Measurements from ENCODE around the gene GIT1. TPM values are rescaled to one million over a fixed set of nuclear protein-coding genes. Genes with fewer than 3 reads are reported as not detected.

GIT1 gene
- total and polyA plus RNA-seq, 2 experiments from 2014 or later: 20.0 to 46.3 TPM

- H3K36me3 ChIP-seq (replicated peaks; ENCODE audit: insufficient read depth, low read depth): no peaks in the 10 kb centered on the region
- H3K4me3 ChIP-seq: no peak overlapping the region
- TF ChIP-seq EZH2 (IDR thresholded peaks at IDR 0.05; ENCODE audit: borderline replicate concordance): no peak
- no peak for TF ChIP-seq CTCF (IDR thresholded peaks at IDR 0.05; ENCODE audit: poor library complexity)
- no peak for TF ChIP-seq EZH2phosphoT487 (IDR thresholded peaks at IDR 0.05; ENCODE audit: low read depth, severe bottlenecking, unreplicated experiment)
- no peaks in the 10 kb centered on the region for H3K79me2 ChIP-seq
- no peaks in the 10 kb centered on the region for H3K9me2 ChIP-seq (replicated peaks; ENCODE audit: insufficient read depth)
- no peaks in the 10 kb centered on the region for H3K27me3 ChIP-seq
- no peak overlapping the region for H2AFZ ChIP-seq
- H3K4me2 ChIP-seq: no peak overlapping the region
- H3K4me1 ChIP-seq (ENCODE audit: insufficient read depth): no peaks in the 10 kb centered on the region
- no peaks in the 10 kb centered on the region for H3K9me3 ChIP-seq (ENCODE audit: low read depth)
- no peak for DNase-seq (ENCODE audit: low spot score)
- 94% methylated on average over 4 of the region's 4 CpGs for WGBS (ENCODE audit: low lambda C conversion rate, missing lambda C conversion rate)
- no peak overlapping the region for H3K27ac ChIP-seq
- no peaks in the 10 kb centered on the region for H4K20me1 ChIP-seq (ENCODE audit: insufficient read depth, poor library complexity, severe bottlenecking)
Observed at GRCh38 chr17:29544066-29544465, 45.4 kb downstream of the GIT1 start.

GRCh38 chr17:29533976-29534375 is 55.5 kb downstream of the GIT1 start:
- Histone ChIP-seq H3K4me1 (ENCODE audit: insufficient read depth) (no peaks in the 10 kb centered on the region), H4K20me1 (ENCODE audit: insufficient read depth, poor library complexity, severe bottlenecking) (no peaks in the 10 kb centered on the region), H3K4me2 (no peak overlapping the region), H3K27me3 (no peaks in the 10 kb centered on the region), H3K79me2 (peaks cover 5% of the 10 kb centered on the region), H2AFZ (no peak overlapping the region), H3K4me3 (no peak overlapping the region), H3K27ac (no peak overlapping the region), H3K9me3 (ENCODE audit: low read depth) (no peaks in the 10 kb centered on the region), H3K36me3 (replicated peaks; ENCODE audit: insufficient read depth, low read depth) (no peaks in the 10 kb centered on the region), H3K9me2 (replicated peaks; ENCODE audit: insufficient read depth) (no peaks in the 10 kb centered on the region)
- TF ChIP-seq EZH2phosphoT487 (IDR thresholded peaks at IDR 0.05; ENCODE audit: low read depth, severe bottlenecking, unreplicated experiment) (no peak), CTCF (IDR thresholded peaks at IDR 0.05; ENCODE audit: poor library complexity) (no peak), EZH2 (IDR thresholded peaks at IDR 0.05; ENCODE audit: borderline replicate concordance) (no peak)
- WGBS (ENCODE audit: low lambda C conversion rate, missing lambda C conversion rate): 96% methylated on average over 8 of the region's 8 CpGs
- no peak for DNase-seq (ENCODE audit: low spot score)

- no peak for DNase-seq (ENCODE audit: low spot score)
- no peaks in the 10 kb centered on the region for H3K27me3 ChIP-seq
- H3K4me2 ChIP-seq: no peak overlapping the region
- no peak overlapping the region for H3K4me3 ChIP-seq
- no peaks in the 10 kb centered on the region for H3K4me1 ChIP-seq (ENCODE audit: insufficient read depth)
- no peaks in the 10 kb centered on the region for H3K9me2 ChIP-seq (replicated peaks; ENCODE audit: insufficient read depth)
- H3K27ac ChIP-seq: no peak overlapping the region
- peaks cover 6% of the 10 kb centered on the region for H3K79me2 ChIP-seq
- 97% methylated on average over 3 of the region's 3 CpGs for WGBS (ENCODE audit: low lambda C conversion rate, missing lambda C conversion rate)
- no peak overlapping the region for H2AFZ ChIP-seq
- no peaks in the 10 kb centered on the region for H3K36me3 ChIP-seq (replicated peaks; ENCODE audit: insufficient read depth, low read depth)
- H3K9me3 ChIP-seq (ENCODE audit: low read depth): no peaks in the 10 kb centered on the region
- TF ChIP-seq EZH2phosphoT487 (IDR thresholded peaks at IDR 0.05; ENCODE audit: low read depth, severe bottlenecking, unreplicated experiment): no peak
- no peak for TF ChIP-seq CTCF (IDR thresholded peaks at IDR 0.05; ENCODE audit: poor library complexity)
- no peak for TF ChIP-seq EZH2 (IDR thresholded peaks at IDR 0.05; ENCODE audit: borderline replicate concordance)
- no peaks in the 10 kb centered on the region for H4K20me1 ChIP-seq (ENCODE audit: insufficient read depth, poor library complexity, severe bottlenecking)
Observed at GRCh38 chr17:29526322-29526721, 63.1 kb downstream of the GIT1 start.

GRCh38 chr17:29524692-29525091 is 64.8 kb downstream of the GIT1 start:
- no peak overlapping the region for H3K4me2 ChIP-seq
- H3K27me3 ChIP-seq: no peaks in the 10 kb centered on the region
- no peaks in the 10 kb centered on the region for H4K20me1 ChIP-seq (ENCODE audit: insufficient read depth, poor library complexity, severe bottlenecking)
- H3K4me3 ChIP-seq: no peak overlapping the region
- no peak overlapping the region for H3K27ac ChIP-seq
- no peaks in the 10 kb centered on the region for H3K36me3 ChIP-seq (replicated peaks; ENCODE audit: insufficient read depth, low read depth)
- no peak for DNase-seq (ENCODE audit: low spot score)
- no peaks in the 10 kb centered on the region for H3K9me3 ChIP-seq (ENCODE audit: low read depth)
- H2AFZ ChIP-seq: no peak overlapping the region
- 97% methylated on average over 3 of the region's 3 CpGs for WGBS (ENCODE audit: low lambda C conversion rate, missing lambda C conversion rate)
- peaks cover 4% of the 10 kb centered on the region for H3K79me2 ChIP-seq
- TF ChIP-seq EZH2 (IDR thresholded peaks at IDR 0.05; ENCODE audit: borderline replicate concordance) (no peak), EZH2phosphoT487 (IDR thresholded peaks at IDR 0.05; ENCODE audit: low read depth, severe bottlenecking, unreplicated experiment) (no peak), CTCF (IDR thresholded peaks at IDR 0.05; ENCODE audit: poor library complexity) (no peak)
- H3K9me2 ChIP-seq (replicated peaks; ENCODE audit: insufficient read depth): no peaks in the 10 kb centered on the region
- no peaks in the 10 kb centered on the region for H3K4me1 ChIP-seq (ENCODE audit: insufficient read depth)

Measured in hepatocyte (in vitro differentiated cells).